Measurements from ENCODE around the gene NDUFA1.
"Not testable (repeated sequence)": the region's sequence is repeated elsewhere in the genome, so short reads cannot be mapped to it uniquely, and the experiment has no call there.

Gene NDUFA1

GRCh38 chrX:119871599-119872395 is at the start of gene NDUFA1, which contains the start of gene RNF113A:
NDUFA1 (plus strand) TSS chrX:119871832; CDS start chrX:119871912, 80 bp downstream.
RNF113A (minus strand) TSS chrX:119871733; CDS start chrX:119871613, 120 bp downstream.
- DNase-seq = peak; percentile 36

GRCh38 chrX:119824221-119824620 is 47.4 kb upstream of the NDUFA1 start:
- DNase-seq = not testable (repeated sequence)

DNA sequence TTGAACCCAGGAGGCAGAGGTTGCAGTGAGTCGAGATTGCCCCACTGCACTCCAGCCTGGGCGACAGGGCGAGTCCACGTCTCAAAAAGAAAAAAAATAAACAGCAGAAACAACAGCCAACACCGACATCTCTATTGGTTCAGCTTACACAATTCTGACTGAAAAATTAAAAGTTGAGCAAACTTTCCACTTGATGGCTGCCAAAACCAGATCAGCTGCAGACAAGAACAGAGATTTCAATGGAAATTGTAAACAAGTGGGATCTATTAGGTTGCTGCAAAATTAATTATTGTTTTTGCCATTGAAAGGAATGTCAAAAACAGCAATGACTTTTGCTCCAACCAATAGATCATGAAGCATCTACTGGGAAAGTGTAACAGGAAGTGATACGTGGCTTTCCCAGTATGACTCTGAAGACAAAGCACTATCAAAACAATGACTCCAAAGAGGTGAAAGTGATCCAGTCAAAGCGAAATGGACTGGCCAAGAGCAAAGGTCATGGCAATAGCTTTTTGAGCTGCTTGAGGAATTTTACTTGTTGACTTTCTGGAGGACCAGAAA is 45.2 kb upstream of the NDUFA1 start:
- DNase-seq = no peak

GRCh38 chrX:119828446-119828845 is 43.2 kb upstream of the NDUFA1 start:
- no peak for DNase-seq

DNA sequence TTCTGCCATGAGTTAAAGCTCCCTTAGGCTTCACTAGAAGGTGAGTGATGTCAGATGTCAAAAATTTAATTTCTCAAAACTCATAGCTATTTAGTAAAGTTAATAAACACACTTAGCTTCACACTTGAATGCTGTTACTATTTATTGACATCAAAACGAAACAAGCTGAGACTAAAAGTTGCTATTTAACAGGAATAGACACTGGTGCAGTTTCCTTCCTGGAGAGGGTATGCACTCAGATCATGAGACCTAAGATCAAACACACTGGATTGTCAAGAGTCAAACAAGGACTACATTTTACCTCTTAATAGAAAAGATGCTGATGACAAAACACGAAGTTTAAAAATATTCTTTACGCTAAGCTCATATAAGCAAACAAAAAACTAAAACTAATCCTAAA is 37.7 kb upstream of the NDUFA1 start:
- no peak for DNase-seq

DNA sequence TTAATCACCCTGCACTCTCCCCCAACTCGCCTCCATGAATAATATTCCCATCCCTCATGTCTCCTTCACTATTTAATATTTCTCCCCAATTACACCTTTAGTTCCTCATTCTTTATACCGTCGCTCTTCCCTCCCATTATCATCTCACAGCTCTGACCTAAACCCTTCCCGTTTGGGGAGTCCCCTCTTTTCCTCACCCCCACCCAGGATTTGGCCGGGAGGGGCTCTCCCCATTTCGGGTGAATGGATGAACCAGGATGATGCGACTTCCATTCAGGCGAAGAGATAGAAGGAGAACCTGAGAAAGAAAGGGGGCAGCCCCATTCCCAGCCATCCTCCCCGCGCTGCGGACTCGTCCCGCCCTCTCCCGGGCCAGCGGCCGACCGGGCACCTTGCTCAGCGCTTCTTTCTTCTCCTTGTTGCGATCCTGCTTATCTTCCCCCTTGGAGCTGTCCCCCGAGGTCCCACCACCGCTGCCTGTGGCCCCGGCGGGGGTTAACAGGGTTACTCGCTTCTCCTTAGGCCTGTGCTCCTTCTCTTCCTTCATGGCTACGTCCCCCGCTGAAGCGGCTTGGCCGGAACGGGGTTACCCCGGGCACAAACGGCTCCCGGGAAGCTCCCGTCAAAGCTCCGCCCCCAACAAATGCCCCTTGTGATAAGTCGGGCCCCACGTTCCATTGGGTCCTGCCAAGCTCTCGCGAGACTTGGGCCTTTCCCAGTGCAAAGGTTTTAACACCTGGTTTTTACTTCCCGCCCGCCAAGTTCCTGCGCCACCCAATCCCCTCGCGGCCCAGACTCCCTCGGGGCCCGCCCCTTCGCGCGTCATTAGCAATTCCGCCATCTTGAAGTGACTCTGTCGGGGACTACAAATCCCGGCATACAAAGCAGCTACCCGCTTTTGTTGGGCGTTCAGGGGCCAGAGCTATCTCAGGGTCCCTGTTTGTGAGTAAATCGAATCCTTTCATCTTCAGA is 19.0 kb upstream of the NDUFA1 start, which contains the start of gene UPF3B:
Gene UPF3B (minus strand): TSS at position 582 of the 972 bp plus-strand sequence. CDS start 35 bp downstream, at position 547.
- peak; percentile 79 for DNase-seq

GRCh38 chrX:119853444-119853843 is 18.2 kb upstream of the NDUFA1 start:
- DNase-seq = no peak

DNA sequence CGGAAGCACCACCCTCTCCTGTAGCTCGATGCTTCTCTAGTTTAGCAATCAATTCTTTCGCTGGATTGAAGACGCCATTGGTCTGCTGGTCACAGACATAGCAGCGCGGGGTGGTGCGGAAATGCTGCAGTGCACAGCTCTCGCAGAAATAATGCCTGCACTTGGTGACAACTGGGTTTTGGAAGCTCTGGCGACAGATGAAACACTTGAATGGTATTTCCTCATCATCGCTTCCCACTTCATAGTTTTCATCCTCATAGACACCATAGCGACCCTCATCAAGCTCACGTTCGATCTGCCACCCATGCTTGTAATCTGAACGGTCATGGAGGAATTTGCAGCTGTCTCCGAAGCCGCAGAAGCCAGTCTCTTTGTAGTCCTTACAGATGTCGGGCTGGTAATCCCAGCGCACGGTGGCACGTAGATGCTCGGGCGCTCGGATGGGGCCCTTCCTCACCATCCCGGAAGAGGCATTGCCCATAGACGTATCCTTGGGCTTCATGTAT is 953 bp upstream of the NDUFA1 start:
- DNase-seq = no peak

DNA sequence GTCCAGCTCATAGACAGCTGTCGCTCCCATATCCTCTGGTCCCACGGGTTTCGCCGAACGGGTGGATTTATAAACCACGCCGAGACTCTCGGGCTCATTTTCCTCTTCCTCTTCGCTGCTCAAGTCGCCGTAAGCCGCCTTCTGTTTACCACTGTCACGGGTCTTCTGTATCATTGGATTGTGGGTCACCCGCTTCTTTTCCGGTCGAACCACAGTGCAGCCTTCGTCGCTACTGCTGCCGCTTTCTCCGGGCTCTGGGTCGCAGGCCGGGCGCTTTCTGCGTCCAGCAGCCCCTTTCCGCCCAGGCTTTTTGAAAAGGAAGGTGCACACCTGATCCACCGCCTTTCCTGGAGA is 410 bp upstream of the NDUFA1 start:
- no peak for DNase-seq

GRCh38 chrX:119878740-119879139 is 7.1 kb downstream of the NDUFA1 start:
- DNase-seq = no peak

DNA sequence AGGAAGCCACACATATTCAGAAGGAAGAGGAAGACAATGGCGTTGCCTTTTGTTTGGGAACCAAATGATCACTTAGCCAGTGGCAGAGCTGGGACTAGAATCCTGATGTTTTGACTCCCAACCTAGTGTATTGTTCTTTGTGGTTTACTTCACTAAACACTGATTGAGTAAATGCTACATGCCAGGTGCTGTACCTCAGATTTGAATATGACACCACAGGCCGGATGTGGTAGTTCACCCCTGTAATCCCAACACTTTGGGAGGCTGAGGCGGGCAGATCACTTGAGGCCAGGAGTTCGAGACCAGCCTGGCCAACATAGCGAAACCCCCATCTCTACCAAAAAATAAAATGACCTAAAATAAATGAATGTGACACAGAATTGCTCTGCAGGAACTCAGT is 8.4 kb downstream of the NDUFA1 start:
- no peak for DNase-seq

DNA sequence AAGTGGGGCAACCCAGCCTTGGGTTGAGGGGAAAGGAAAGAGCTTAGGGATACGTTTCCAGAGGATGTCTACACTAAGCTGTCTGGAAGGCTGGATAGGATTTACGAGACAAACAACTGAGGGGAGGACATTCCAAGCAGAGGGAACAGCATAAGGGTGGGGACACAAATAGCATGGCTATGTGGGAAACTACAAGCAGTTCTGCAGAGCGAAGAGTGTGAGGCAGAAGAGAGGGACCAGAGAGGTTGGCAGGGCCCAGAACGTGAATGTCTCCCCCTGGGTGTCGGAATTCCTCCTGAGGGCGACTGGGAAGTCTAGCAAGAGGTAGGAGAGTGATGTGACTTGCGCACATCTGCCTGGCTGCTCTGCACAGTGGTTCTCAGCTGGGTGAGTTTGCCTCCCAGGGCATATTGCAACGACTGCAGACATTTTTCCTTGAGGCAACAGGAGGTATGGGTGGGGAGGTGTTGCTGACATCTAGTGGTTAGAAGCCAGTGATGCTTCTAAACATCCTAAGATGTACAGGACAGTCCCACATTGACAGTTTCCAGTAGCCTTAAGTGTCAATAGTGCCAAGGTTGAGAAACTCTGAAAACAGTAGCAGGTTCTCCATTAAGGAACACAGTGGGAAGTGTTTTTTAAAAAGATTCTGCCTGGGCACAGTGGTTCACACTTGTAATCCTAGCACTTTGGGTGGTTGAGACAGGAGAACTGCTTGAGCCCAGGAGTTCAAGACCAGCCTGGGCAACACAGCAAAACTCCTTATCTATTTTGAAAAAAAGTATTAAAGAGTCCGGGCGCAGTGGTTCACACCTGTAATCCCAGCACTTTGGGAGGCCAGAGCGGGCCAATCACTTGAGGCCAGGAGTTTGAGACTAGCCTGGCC is 9.2 kb downstream of the NDUFA1 start:
- DNase-seq = no peak

DNA sequence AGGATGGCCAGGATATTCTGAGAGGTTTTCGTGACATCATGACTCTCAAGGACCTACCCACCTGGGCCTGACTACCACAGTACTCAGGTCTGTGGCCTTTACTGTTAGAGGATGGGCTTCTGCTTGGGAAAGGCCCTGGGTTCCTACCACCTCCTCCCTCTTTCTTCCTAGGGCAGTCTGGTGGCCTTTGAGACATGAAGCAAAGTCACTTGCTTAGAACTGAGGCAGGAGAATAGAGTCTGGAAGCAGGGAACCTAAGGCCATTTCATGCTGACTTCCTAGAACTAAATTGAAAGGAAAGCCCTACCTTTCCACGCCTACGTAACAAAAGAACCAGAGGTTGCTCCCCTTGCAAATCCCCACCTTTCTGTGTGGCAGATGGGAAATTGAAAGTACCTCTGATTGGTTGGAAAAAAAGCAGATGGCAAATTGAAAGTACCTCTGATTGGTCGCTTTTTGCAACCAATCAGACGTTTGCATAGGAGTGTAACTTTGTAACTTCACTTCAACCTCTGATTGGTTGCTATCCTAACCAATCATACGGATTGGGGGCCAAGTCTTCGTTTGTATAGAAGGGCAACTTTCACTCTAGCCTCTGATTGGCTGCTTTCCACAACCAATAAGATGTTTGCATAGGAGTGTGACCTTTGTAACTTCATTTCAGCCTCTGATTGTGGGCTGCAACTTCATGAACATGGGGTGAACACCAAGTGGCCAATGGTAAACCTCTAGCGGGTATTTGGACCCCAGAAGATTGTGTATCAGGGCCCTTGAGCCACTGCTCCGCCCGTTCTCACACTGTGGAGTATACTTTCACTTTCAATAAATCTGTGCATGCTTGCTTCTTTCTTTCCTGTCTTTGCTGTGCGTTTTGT is 14.2 kb downstream of the NDUFA1 start:
- DNase-seq = no peak

DNA sequence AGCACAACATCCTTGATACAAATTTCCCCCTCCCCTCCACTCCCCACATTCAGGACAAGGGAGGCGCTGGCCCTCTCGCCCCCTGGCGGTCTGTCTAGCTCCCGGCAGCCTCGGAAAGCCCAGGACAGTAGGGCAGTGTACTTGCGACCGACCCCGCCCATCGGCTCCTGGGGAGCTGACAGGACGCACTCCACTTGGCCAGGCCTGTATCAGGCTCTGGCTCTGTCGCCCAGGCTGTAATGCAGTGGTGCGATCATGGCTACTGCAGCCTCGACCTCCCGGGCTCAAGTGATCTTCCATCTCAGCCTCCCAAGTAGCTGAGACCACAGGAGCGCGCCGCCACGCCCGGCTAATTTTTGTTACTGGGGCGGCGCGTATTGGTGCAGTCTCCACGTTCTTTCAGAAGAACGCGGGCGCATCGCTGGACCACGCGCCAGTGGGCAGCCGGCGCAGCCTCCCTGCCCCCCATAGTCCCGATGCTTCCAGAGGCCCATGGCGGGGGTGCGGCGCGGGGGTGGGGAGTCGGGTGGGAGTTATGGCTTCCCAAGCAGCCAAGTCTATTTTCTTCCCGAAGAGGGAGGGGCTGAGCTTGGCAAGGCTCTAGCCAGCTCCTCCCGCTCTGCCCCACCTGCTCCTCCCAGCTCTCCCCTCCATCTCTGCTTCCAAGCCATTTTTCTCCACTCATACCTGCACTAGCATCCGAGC is 16.2 kb downstream of the NDUFA1 start:
- DNase-seq = peak; percentile 2

DNA sequence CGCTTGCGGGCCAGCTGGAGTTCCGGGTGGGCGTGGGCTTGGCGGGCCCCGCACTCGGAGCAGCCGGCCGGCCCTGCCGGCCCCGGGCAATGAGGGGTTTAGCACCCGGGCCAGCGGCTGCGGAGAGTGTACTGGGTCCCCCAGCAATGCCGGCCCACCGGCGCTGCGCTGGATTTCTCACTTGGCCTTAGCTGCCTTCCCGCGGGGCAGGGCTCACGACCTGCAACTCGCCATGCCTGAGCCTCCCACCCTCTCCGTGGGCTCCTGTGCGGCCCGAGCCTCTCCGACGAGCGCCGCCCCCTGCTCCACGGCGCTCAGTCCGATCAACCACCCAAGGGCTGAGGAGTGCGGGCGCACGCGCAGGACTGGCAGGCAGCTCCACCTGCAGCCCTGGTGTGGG is 19.0 kb downstream of the NDUFA1 start:
- DNase-seq = not testable (repeated sequence)

DNA sequence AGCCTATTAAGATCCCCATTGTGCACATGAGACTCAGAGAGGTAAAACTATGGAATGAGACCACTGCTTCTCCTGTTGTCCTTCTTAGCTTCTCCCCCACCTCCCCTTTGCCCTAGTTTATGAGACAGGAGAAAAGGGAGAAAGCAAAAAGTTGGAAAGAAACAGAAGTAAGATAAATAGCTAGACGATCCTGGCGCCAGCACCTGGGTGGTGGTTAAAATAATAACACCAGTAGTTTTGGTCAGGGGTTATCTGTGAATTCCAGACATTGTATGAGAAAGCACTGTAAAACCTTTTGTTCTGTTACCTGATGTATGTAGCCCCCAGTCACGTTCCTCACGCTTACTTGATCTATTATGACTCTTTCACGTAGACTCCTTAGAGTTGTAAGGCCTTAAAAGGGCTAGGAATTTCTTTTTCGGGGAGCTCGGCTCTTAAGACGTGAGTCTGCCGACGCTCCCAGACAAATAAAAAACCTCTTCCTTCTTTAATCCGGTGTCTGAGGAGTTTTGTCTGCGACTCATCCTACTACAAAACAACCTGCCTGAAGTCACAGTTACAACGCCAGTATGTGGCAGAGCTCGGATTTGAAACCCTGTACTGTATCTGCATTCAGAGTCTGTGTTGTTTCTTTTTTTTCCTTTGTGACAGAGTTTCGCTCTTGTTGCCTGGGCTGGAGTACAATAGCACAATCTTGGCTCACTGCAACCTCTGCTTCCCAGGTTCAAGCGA is 20.5 kb downstream of the NDUFA1 start:
- not testable (repeated sequence) for DNase-seq

DNA sequence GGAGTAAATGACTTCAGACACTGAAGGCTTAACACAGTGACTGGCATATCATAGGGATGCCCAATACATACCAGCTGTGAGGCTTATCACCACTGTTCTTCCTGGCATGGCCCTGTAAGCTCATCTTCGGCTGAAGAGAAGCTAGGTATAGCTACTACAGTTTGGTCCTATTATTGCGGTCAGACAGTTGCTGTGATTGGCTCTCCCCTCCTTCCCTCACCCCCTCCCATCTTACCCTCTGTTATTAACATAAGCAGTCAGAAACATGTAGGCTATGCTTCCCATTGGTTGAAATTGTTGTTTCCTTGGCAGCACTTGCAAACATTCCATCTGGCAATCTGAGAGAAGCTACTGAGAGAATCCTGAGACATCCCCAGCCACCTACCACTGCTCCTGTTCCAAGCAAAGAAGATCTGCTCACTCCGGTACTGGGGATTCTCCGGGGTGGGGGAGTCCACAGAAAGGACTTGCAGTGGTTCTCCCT is 24.3 kb downstream of the NDUFA1 start, which contains the start of gene AKAP14:
Gene AKAP14 (plus strand): TSS at position 51 of the 484 bp plus-strand sequence. CDS start 7,331 bp downstream, outside the sequence.
- DNase-seq = no peak

DNA sequence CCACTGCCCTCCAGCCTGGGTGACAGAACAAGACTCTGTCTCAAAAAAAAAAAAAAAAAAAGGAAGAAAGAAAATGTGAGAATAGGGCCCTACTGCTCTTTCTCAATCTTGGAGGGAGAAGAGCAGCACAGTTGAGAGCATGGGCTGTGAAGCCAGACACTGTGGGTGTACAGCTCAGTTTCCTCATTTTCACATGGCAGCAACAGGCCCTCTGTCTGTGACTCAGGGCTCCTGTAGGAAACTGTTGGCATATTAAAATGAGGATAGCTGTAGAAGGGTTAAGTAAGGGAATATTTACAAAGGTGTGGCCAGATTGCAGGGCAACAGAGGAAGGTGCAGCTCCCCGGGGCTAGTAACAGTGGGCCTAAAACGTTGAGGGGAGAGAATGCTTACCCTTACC is 27.5 kb downstream of the NDUFA1 start:
- DNase-seq = no peak

DNA sequence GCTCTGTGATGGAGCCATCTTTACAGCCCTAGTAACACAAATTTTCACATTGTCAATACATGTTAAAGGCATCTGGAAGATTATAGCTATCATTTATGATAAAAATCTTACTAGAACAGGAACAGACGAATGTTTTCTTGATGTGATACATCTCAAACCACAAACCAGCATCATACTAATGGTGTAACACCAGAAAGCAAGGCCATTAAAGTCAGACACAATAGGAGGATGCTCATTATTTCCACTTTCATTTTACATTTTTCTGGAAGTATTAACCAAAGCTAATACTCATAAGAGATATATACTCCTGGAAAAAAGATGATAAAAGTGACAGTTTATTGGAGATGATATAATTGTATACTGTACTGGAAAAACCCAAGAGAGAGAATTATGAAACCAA is 29.3 kb downstream of the NDUFA1 start:
- DNase-seq = no peak
